ENCODE results near the gene CADM1. TPM values are rescaled to one million over a fixed set of nuclear protein-coding genes. Genes with fewer than 3 reads are reported as not detected.

Gene CADM1
- total RNA-seq, 2 experiments from 2014 or later = 1.2 to 1.8 TPM

- no peak for DNase-seq
- Mint-ChIP-seq H3K27ac (no peak overlapping the region), H3K4me1 (no peaks in the 10 kb centered on the region), H3K27me3 (peaks cover 2% of the 10 kb centered on the region), H3K4me3 (no peak overlapping the region), H3K36me3 (no peaks in the 10 kb centered on the region), H3K9me3 (no peaks in the 10 kb centered on the region)
- POLR2A ChIA-PET = no interaction called here
- ATAC-seq (ENCODE audit: low read depth) = no peak
Observed at GRCh38 chr11:115304774-115305472, 199.3 kb downstream of the CADM1 start.

DNA sequence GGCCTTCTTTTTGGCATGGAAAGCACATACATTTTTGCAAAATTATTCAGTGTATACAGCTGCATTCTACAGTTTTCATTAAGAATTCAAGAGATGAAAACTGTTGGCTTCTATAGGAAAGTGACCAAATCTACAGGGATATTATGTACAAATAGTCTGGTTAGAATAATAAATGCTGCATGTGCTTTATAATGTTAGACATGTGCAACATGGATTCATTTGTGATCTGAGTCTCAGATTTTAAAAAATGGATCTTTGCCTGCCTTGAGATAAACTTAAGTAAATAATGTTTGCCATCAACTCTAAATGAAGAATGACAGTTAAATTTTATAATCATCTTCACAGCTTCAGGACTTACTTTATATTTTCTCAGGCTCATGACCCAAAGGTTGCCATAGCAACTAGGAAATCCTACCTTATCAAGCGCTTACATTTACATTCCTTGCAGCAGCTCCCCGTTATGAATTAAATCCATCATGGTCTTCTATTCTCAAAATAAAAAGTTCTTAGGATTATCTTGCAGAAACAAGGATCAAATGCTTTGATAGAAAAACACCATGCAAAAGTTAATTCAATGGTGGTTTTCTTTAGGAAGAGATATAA, 200.2 kb downstream of the CADM1 start:
- Mint-ChIP-seq H3K27ac (no peak overlapping the region), H3K4me1 (no peaks in the 10 kb centered on the region), H3K4me3 (no peak overlapping the region), H3K9me3 (no peaks in the 10 kb centered on the region), H3K27me3 (peaks cover 2% of the 10 kb centered on the region), H3K36me3 (no peaks in the 10 kb centered on the region)
- DNase-seq (no peak), ATAC-seq (ENCODE audit: low read depth) (no peak)
- POLR2A ChIA-PET = no interaction called here

GRCh38 chr11:115302946-115303703, 201.1 kb downstream of the CADM1 start:
- no peaks in the 10 kb centered on the region for H3K36me3 Mint-ChIP-seq
- DNase-seq (no peak), ATAC-seq (ENCODE audit: low read depth) (no peak)
- POLR2A ChIA-PET = no interaction called here
- H3K9me3 Mint-ChIP-seq = no peaks in the 10 kb centered on the region
- H3K27ac Mint-ChIP-seq = no peak overlapping the region
- H3K27me3 Mint-ChIP-seq = peaks cover 2% of the 10 kb centered on the region
- no peak overlapping the region for H3K4me3 Mint-ChIP-seq
- no peaks in the 10 kb centered on the region for H3K4me1 Mint-ChIP-seq

GRCh38 chr11:115300660-115301428, 203.4 kb downstream of the CADM1 start:
- H3K27ac Mint-ChIP-seq = no peak overlapping the region
- H3K4me3 Mint-ChIP-seq = no peak overlapping the region
- ATAC-seq (ENCODE audit: low read depth) = no peak
- H3K9me3 Mint-ChIP-seq = no peaks in the 10 kb centered on the region
- H3K27me3 Mint-ChIP-seq = peaks cover 2% of the 10 kb centered on the region
- H3K4me1 Mint-ChIP-seq = no peaks in the 10 kb centered on the region
- no peak for DNase-seq
- POLR2A ChIA-PET = no interaction called here
- H3K36me3 Mint-ChIP-seq = no peaks in the 10 kb centered on the region

- Mint-ChIP-seq H3K4me1 (no peaks in the 10 kb centered on the region), H3K27me3 (peaks cover 2% of the 10 kb centered on the region), H3K4me3 (no peak overlapping the region), H3K9me3 (no peaks in the 10 kb centered on the region), H3K36me3 (no peaks in the 10 kb centered on the region), H3K27ac (no peak overlapping the region)
- no peak for DNase-seq
- POLR2A ChIA-PET = no interaction called here
- no peak for ATAC-seq (ENCODE audit: low read depth)
Observed at GRCh38 chr11:115298300-115299012, 205.8 kb downstream of the CADM1 start.

DNA sequence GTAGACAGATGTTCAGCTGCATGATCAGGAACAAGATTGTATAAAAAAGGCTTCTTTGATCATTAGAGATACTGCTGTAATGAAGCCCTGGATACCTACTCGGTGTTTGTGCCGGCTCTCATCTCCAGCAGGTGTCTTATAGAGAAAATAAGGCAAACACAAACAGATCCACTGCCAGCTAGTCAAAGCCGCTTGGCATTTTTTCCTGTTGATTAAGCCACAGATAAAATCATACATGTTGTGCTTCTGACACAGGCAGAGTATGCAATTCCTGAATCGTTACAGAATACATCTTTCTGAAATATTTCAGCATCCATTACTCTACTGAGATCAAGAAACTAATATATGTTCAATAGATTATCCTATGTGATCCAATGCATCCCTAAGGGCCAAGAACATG, 206.9 kb downstream of the CADM1 start:
- POLR2A ChIA-PET = no interaction called here
- no peak for DNase-seq
- Mint-ChIP-seq H3K9me3 (no peaks in the 10 kb centered on the region), H3K4me3 (no peak overlapping the region), H3K27me3 (peaks cover 2% of the 10 kb centered on the region), H3K27ac (no peak overlapping the region), H3K36me3 (no peaks in the 10 kb centered on the region), H3K4me1 (no peaks in the 10 kb centered on the region)
- no peak for ATAC-seq (ENCODE audit: low read depth)

DNA sequence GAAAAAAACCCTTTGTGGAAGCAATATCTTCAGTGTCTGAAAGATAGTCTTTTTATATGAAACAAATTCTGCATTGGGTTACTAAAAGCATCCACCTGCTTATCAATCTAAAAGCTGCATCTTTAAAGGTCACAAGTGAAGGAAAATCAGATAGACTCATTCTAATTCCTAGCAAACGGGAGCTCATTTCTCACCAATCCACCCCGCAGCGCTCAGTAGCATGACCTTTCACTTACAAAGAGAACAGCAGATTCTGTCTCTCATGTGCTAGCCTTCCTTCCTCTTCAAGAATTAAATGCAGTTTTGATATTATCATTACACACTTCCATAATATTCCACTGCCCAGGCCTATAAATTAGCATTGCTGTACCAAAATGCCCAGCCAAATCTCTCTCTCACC, 212.9 kb downstream of the CADM1 start:
- POLR2A ChIA-PET = no interaction called here
- Mint-ChIP-seq H3K9me3 (no peaks in the 10 kb centered on the region), H3K27me3 (no peaks in the 10 kb centered on the region), H3K4me1 (no peaks in the 10 kb centered on the region), H3K4me3 (no peak overlapping the region), H3K36me3 (no peaks in the 10 kb centered on the region), H3K27ac (no peak overlapping the region)
- DNase-seq (no peak), ATAC-seq (ENCODE audit: low read depth) (no peak)

GRCh38 chr11:115290893-115291292, 213.3 kb downstream of the CADM1 start:
- no peak overlapping the region for H3K4me3 Mint-ChIP-seq
- no peak overlapping the region for H3K27ac Mint-ChIP-seq
- H3K27me3 Mint-ChIP-seq = no peaks in the 10 kb centered on the region
- no peaks in the 10 kb centered on the region for H3K9me3 Mint-ChIP-seq
- no peak for ATAC-seq (ENCODE audit: low read depth)
- no peak for DNase-seq
- H3K36me3 Mint-ChIP-seq = no peaks in the 10 kb centered on the region
- POLR2A ChIA-PET = no interaction called here
- no peaks in the 10 kb centered on the region for H3K4me1 Mint-ChIP-seq

- H3K4me3 Mint-ChIP-seq = no peak overlapping the region
- H3K9me3 Mint-ChIP-seq = no peaks in the 10 kb centered on the region
- H3K4me1 Mint-ChIP-seq = no peaks in the 10 kb centered on the region
- ATAC-seq (ENCODE audit: low read depth) (no peak), DNase-seq (no peak)
- H3K27me3 Mint-ChIP-seq = no peaks in the 10 kb centered on the region
- H3K36me3 Mint-ChIP-seq = no peaks in the 10 kb centered on the region
- POLR2A ChIA-PET = no interaction called here
- H3K27ac Mint-ChIP-seq = no peak overlapping the region
Observed at GRCh38 chr11:115290479-115290878, 213.7 kb downstream of the CADM1 start.

GRCh38 chr11:115287266-115287665, 216.9 kb downstream of the CADM1 start:
- Mint-ChIP-seq H3K27me3 (no peaks in the 10 kb centered on the region), H3K36me3 (no peaks in the 10 kb centered on the region), H3K4me1 (no peaks in the 10 kb centered on the region), H3K27ac (no peak overlapping the region), H3K4me3 (no peak overlapping the region), H3K9me3 (no peaks in the 10 kb centered on the region)
- no peak for DNase-seq
- no peak for ATAC-seq (ENCODE audit: low read depth)
- POLR2A ChIA-PET = no interaction called here

- POLR2A ChIA-PET = no interaction called here
- Mint-ChIP-seq H3K4me3 (no peak overlapping the region), H3K27me3 (no peaks in the 10 kb centered on the region), H3K27ac (no peak overlapping the region), H3K9me3 (no peaks in the 10 kb centered on the region), H3K4me1 (no peaks in the 10 kb centered on the region), H3K36me3 (no peaks in the 10 kb centered on the region)
- ATAC-seq (ENCODE audit: low read depth) = no peak
- DNase-seq = no peak
Observed at GRCh38 chr11:115286614-115287013, 217.6 kb downstream of the CADM1 start.

- no peaks in the 10 kb centered on the region for H3K27me3 Mint-ChIP-seq
Observed at GRCh38 chr11:115284773-115285172, 219.4 kb downstream of the CADM1 start.

DNA sequence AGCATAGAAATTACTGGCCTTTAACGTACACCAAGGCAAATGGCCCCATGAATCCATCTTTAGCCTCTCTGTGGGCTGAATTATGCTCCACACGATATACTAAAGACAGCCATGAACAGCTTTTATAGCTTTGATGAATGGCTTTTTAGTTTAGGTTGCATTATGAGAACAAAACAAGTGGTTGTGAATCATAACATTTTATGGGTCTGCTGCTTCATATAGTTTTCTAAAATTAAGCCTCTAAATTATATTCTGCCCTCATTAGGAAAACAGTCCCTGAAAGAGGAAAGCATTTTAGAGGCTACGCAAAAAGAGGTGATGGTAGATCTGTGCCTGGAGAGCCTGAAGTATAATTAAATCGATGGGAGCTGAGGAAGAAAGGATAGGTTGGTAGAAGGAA, 221.3 kb downstream of the CADM1 start:
- Mint-ChIP-seq H3K27me3 (no peaks in the 10 kb centered on the region), H3K4me3 (no peak overlapping the region), H3K27ac (no peak overlapping the region), H3K36me3 (no peaks in the 10 kb centered on the region), H3K4me1 (no peaks in the 10 kb centered on the region), H3K9me3 (no peaks in the 10 kb centered on the region)
- POLR2A ChIA-PET = no interaction called here
- DNase-seq = no peak
- ATAC-seq (ENCODE audit: low read depth) = no peak

More at GRCh38 chr11:115284773-115285172, 219.4 kb downstream of the CADM1 start:
- POLR2A ChIA-PET = no interaction called here
- Mint-ChIP-seq H3K9me3 (no peaks in the 10 kb centered on the region), H3K27ac (no peak overlapping the region), H3K36me3 (no peaks in the 10 kb centered on the region), H3K4me3 (no peak overlapping the region), H3K4me1 (no peaks in the 10 kb centered on the region)
- no peak for ATAC-seq (ENCODE audit: low read depth)
- DNase-seq = no peak
